ENCODE measurements around the gene ZIC3.

GRCh38 chrX:137575596-137576255 lies 9.8 kb downstream of the ZIC3 start:
- TF ChIP-seq EZH2 (IDR thresholded peaks at IDR 0.05; ENCODE audit: low read depth), result no peak
- TF ChIP-seq, protein P1, sequence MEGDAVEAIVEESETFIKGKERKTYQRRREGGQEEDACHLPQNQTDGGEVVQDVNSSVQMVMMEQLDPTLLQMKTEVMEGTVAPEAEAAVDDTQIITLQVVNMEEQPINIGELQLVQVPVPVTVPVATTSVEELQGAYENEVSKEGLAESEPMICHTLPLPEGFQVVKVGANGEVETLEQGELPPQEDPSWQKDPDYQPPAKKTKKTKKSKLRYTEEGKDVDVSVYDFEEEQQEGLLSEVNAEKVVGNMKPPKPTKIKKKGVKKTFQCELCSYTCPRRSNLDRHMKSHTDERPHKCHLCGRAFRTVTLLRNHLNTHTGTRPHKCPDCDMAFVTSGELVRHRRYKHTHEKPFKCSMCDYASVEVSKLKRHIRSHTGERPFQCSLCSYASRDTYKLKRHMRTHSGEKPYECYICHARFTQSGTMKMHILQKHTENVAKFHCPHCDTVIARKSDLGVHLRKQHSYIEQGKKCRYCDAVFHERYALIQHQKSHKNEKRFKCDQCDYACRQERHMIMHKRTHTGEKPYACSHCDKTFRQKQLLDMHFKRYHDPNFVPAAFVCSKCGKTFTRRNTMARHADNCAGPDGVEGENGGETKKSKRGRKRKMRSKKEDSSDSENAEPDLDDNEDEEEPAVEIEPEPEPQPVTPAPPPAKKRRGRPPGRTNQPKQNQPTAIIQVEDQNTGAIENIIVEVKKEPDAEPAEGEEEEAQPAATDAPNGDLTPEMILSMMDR (conservative IDR thresholded peaks at IDR 0.05), result no peak
